Colon (tissue), 2 donors: ENCODE measurements around the gene GAST.

ENCODE experiments used
- FAIRE-seq: peaks from 2 replicates; lab custom pipeline; 2012; peaks lifted over from hg19 to GRCh38; lab: Jason Lieb, UNC
- donor health status: control.
- donor health status: control.

GAST gene

DNA sequence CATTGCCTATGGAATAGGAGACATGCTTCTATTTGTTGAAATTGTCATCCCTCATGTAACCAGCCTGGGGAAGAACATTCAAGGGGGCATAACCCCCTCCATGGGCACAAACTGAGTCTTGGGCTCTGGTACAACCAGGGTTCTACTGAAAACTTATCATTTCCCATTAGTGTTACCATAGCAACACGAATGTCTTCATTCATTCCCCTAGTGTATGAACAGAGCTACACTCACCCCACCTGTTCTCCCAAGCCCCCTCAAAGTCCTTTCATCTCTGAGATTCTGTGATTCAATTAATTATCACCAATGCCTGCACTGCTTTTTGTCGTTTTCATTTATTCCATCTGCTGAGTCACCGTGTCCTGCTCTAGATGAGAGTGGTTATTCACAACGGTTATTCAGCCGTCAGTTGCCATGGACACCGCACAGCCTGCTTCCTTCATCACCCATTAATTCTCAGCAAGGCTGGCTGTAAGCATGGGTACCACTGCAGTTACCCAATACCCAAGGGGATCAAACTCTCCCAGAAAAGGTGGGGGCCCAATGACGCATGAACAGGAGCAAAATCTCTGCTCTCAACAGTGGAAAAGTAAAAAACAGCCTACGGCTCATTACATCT is 1.6 kb upstream of the GAST start:
- FAIRE-seq = no peak

- no peak for FAIRE-seq
Observed at GRCh38 chr17:41717408-41718286, 5.5 kb downstream of the GAST start.

GRCh38 chr17:41718287-41718645 is 6.1 kb downstream of the GAST start:
- FAIRE-seq = no peak

DNA sequence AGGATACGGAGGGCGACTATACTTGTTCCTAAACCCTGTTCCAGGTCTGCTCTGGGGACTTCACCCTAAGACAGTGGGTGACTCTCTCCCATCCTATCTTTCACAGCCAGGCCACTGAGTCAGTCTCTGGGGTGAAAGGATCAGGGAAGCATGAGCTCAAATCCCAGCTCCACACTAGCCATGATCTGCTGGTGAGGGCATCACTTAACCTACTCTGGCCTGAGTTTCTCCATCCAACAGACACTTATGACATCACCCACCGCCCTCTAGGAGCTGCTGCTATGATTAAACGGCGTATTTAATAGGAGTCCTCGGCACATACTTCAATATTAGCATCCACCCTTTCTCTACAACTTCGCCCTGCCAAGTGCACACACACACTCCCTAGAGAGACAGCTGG is 10.1 kb downstream of the GAST start:
- no peak for FAIRE-seq

DNA sequence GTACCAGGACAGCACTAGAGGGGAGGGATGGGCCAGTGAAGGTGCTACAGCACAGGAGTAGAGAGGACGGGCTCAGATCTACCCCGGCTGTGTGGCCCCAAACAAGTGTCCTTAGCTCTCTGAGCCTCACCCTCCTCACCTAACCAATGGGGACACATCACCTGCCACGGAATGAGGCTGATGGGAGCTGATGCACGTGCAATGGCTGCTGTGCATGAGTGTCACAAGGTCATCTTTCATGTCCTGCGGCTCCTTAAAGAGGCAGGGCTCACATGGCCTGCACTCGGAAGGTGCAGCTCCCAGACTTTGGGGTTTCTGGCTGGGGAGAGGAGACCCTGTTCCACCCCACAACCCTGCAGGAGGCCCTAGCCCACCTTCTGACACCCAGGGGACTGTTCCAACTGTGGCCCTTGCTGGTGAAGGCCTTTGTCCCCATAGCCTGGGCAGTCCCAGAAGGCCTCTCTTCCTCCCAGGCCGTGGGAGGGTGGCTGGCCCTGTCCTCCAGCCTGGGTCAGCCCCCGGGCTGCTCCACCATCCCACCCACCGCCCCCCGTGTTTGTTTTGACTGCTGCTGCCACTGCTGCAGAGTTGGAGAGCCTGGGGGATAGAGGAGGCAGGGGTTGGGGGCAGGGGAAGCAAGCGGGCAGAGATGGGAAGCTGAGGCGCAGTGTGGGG is 11.8 kb downstream of the GAST start:
- no peak for FAIRE-seq

DNA sequence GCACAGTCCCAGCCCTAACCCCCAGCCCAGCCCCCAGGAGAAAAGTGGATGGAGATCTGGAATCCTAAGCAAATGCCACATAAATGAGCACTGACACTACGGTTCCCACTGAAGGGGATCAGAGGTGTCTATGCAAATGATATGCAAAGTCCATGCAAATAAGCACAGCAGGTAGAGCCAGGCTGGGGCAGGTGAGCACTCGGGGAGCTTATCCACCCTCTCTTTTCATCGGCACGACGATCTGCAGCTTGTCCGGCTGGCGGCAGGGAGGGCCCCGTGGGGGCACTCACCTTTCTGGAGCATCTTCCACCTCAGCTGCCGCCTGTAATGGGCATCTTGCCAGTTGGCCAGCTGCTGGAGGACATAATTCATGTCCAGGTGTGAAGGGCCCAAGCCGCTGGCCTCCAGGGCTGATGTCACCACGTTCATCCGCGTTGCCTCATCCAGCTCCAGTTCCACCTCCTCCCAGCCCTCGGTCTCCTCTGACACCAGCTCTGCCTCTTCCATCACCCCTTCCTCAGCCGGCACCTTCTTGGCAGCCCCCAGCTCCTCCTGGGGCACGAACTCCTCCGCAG is 12.4 kb downstream of the GAST start:
- FAIRE-seq = no peak

DNA sequence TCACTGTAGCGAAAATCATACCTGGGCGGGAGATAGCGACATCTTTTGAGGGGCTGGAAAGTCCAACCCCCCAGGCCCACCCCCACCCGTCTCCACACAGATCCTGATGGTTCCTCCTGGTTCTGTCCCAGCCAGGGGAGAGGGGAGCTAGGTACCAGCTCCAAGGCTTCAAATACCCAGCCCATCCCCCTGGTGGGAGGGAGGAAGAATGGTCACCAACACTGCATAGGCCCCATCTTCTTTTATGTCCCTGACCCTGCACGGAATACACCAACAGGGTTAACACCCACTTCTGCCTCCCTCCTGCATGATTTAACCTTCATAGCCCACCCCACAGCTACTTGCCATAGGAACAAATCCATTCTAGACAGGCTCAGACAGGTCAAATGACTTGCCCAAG is 13.0 kb downstream of the GAST start:
- FAIRE-seq = no peak

- FAIRE-seq = no peak
Observed at GRCh38 chr17:41728056-41728455, 15.9 kb downstream of the GAST start.

GRCh38 chr17:41730479-41730878 is 18.3 kb downstream of the GAST start:
- no peak for FAIRE-seq

- no peak for FAIRE-seq
Observed at GRCh38 chr17:41731836-41732235, 19.7 kb downstream of the GAST start.

DNA sequence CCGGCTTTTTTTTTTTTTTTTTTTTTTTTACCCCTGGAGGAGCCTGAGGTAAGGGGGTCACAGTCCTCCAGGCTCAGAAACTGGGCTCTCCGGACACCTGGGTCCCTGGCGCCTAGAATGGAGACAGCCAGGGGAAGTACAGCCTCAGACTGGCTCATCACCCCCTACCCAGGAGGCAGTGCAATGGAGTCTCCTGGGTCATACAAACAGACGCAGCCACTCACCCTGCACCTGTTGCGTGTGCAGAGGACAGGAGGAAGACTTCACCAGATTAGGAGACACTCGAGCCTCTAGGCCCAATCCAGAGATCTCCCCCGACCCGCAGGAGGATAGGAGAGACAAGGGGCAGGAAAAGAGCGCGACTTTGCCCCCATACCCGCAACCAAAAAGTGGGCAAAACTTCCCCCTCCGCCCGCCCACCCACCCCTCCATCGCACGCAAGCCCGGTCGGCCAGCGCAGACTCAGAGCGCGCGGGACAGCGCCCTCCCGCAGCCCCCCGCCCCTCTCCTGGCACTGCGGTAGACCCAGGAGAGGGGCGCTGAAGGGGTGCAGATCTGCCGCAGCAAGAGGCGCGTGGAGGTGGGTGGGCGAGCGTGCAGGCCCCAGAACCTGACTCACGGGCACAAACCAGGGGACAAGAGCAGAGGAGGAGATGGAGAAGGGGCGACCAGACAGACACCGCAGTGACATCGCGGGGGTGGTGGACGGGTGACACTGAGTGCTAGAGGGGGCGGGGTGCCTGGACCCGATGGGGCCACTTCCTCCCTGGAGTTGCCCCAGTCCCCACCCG is 21.4 kb downstream of the GAST start:
- no peak for FAIRE-seq

GRCh38 chr17:41734139-41734948 is 22.2 kb downstream of the GAST start, which contains the start of gene HAP1:
Gene HAP1 (minus strand): TSS chr17:41734643. CDS start chr17:41734634, 9 bp downstream.
- no peak for FAIRE-seq

DNA sequence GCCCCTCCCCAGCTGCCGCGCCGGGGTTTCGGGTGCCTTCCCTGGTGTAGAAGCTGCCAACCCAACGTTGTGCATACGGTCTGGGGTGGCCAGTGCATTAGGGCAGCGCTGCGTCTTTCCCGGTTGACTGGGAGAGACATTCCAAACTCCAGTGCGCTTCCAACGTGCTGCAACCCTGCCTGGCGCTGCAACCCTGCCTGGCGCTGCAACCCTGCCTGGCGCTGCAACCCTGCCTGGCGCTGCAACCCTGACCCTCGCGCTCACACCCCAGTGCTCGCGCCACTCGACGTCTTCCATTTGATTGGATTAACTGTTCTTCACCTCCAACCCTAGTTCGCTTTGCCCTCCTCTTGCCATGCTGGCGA is 22.8 kb downstream of the GAST start:
- FAIRE-seq = no peak

DNA sequence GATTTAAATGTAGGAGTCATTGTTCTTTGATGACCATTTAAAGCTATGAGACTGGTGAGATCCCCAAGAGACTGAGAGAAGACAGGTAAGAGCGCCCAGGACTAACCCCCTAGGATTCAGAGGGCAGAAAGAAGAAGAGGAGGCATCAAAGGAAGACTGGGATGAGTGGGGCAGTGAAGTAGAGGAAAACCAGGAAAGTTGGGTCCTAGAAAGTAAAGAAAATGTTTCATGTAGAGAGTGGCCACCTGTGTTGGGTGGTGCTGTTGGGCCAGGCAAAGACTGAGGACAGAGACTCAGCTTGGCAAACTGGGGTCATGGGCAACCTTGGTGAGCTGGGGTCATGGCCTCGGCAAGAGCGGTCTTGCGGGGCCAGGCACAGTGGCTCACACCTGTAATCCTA is 23.6 kb downstream of the GAST start:
- FAIRE-seq = no peak

DNA sequence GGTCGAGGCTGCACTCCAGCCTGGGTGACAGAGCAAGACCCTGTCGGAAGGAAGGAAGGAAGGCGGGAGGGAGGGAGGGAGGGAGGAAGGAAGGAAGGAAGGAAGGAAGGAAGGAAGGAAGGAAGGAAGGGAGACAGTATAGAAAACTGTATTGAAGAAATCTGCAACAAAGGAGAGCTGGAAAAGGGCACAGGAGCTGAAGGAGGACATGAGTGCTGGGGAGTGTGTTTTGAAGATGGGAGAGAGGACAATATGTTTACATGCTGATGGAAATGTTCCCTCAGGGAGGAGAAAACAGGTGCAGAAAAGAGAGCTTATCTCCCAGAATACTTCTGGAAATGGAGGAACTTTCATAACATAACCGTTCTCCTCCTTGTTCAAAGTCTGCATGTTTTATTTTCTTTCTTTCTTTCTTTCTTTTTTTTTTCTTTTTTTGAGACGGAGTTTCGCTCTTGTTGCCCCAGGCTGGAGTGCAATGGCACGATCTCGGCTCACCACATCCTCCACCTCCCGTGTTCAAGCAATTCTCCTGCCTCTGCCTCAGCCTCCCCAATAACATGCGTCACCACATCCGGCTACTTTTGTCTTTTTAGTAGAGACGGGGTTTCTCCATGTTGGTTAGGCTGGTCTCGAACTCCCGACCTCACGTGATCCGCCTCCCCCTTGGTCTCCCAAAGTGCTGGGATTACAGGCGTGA is 25.0 kb downstream of the GAST start:
- no peak for FAIRE-seq

DNA sequence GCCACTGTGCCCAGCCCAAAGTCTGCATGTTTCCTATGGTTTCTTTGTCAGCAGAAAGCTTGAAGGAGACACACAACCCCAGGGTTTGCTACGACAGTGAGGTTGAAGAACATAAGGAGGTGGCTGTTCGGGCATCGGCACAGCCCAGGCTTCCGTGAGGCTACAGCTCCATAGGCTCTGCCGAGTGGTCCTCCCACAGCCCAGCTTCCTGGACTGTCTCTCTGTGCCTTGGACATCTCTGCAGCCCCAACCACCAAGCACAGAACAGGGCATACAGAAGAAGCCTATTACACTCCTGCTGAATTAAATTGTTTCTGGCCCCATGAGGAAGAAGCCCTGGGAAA is 25.5 kb downstream of the GAST start:
- no peak for FAIRE-seq

DNA sequence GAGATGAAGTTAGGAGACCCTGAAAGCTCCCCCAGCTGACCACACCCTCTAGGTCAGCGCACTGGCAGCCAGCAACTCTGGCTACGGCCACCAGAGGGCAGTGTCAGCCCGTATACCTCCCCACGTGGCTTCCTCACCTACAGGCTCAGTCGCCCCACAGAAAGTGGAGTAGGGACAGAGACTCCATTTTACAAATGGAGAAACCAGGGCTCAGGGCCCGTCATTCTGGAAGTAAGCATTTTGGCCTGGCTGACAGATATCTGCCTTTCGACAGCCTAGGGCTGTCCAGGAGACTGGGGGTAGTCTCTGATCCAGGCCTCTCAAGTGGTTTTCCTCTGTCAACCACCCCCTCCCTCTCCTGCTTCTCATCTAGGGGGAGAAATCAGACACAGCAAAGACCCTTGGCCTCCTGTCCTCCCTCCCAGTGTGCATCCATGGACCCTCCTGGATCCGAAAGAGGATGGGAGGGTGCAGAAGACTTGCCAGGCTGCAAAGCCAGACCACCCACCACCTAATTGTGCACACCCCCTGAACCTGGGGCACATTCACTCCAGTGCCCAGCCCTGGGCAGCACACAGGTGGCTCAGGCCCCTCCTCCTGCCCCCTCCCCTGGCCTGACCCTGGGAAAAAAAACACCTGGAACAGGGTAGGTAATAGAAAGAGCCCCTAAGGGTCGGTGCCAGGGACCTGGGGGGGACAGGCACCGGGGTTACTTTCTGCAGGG is 26.1 kb downstream of the GAST start:
- no peak for FAIRE-seq

DNA sequence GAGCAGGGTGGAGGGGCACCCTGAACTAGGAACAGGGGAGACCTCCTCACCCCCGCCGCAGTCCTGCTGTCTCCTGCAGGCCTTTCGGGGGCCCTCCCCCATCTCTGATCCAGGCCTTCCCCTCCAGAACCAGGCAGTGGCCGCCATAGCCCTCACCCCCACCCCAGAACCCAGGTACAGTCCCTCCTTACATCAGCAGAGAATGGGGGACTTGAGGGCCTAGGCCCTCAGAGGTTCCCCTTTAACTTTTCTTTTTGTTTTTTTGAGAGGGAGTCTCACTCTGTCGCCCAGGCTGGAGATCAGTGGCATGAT is 26.6 kb downstream of the GAST start:
- FAIRE-seq = no peak

GRCh38 chr17:41739661-41740352 is 27.7 kb downstream of the GAST start:
- FAIRE-seq = no peak

- no peak for FAIRE-seq
Observed at GRCh38 chr17:41740506-41740905, 28.4 kb downstream of the GAST start.
